Globus pallidus (tissue), 1 donor: ENCODE data around the gene NGDN.
A peak's percentile ranks its signal among the peaks of the same experiment; 100 is the strongest.
"Not testable (repeated sequence)": the region's sequence is repeated elsewhere in the genome, so short reads cannot be mapped to it uniquely, and the experiment has no call there.

ENCODE experiments used
- DNase-seq: peaks from one replicate; pipeline ENCODE4 v3.0.0-alpha.2; 2015; ENCODE audit warnings: low spot score

Gene NGDN

GRCh38 chr14:23469127-23469905 is at the start of gene NGDN:
Gene NGDN (plus strand): TSS chr14:23469703. CDS start chr14:23469716, 13 bp downstream.
- DNase-seq: peak; percentile 100

GRCh38 chr14:23421594-23421993 is 47.9 kb upstream of the NGDN start:
- DNase-seq: no peak

- DNase-seq: no peak
Measured at GRCh38 chr14:23423657-23424056, 45.8 kb upstream of the NGDN start.

GRCh38 chr14:23425169-23425568 is 44.3 kb upstream of the NGDN start:
- DNase-seq: no peak

- not testable (repeated sequence) for DNase-seq
Measured at GRCh38 chr14:23425798-23426197, 43.7 kb upstream of the NGDN start.

GRCh38 chr14:23428686-23429495 is 40.6 kb upstream of the NGDN start:
- DNase-seq: no peak

GRCh38 chr14:23430016-23430722 is 39.3 kb upstream of the NGDN start:
- DNase-seq: no peak

- peak; percentile 19 for DNase-seq
Measured at GRCh38 chr14:23430723-23431085, 38.8 kb upstream of the NGDN start.

- DNase-seq: no peak
Measured at GRCh38 chr14:23431486-23431885, 38.0 kb upstream of the NGDN start.

GRCh38 chr14:23432102-23432925 is 37.2 kb upstream of the NGDN start:
- no peak for DNase-seq

- DNase-seq: no peak
Measured at GRCh38 chr14:23432946-23433345, 36.6 kb upstream of the NGDN start.

GRCh38 chr14:23433457-23433856 is 36.0 kb upstream of the NGDN start:
- no peak for DNase-seq

- DNase-seq: no peak
Measured at GRCh38 chr14:23434488-23435222, 34.8 kb upstream of the NGDN start.

- no peak for DNase-seq
Measured at GRCh38 chr14:23435543-23436326, 33.8 kb upstream of the NGDN start, which contains the start of gene MYH7. Gene MYH7 (minus strand): TSS chr14:23435660. CDS start chr14:23433732, 1,928 bp downstream.

GRCh38 chr14:23436327-23437132 is 33.0 kb upstream of the NGDN start:
- peak; percentile 33 for DNase-seq

- no peak for DNase-seq
Measured at GRCh38 chr14:23437133-23438100, 32.1 kb upstream of the NGDN start.

- no peak for DNase-seq
Measured at GRCh38 chr14:23438101-23438971, 31.2 kb upstream of the NGDN start.
